Measurements from ENCODE around the gene ATRAID. TPM values are rescaled to one million over a fixed set of nuclear protein-coding genes. Genes with fewer than 3 reads are reported as not detected.
A peak's percentile ranks its signal among the peaks of the same experiment; 100 is the strongest.

ATRAID gene
- total RNA-seq, 2 donors from 2014 or later: 101 to 140 TPM

GRCh38 chr2:27264753-27265535, 53.1 kb downstream of the ATRAID start:
- Mint-ChIP-seq H3K4me1 (peaks cover 14% of the 10 kb centered on the region), H3K4me3 (peak overlapping the region; percentile 55), H3K9me3 (no peaks in the 10 kb centered on the region), H3K27me3 (ENCODE audit: insufficient read depth) (peaks cover 25% of the 10 kb centered on the region), H3K36me3 (ENCODE audit: low read depth) (no peaks in the 10 kb centered on the region), H3K27ac (no peak overlapping the region)
- DNase-seq: peak; percentile 95
- WGBS, 2 experiments (ENCODE audit: insufficient coverage in 1 of 2, insufficient read length in 1 of 2): 6 to 11% methylated on average over 29 to 56 of the region's 56 CpGs
- H3K9me3 ChIP-seq (ENCODE audit: control insufficient read depth, low read length): no peaks in the 10 kb centered on the region
- peak overlapping the region; percentile 78 for H3K4me3 ChIP-seq (ENCODE audit: low read length)
- H3K27me3 ChIP-seq (ENCODE audit: control insufficient read depth, insufficient read depth, low read length, poor library complexity, severe bottlenecking): peaks cover 74% of the 10 kb centered on the region
- TF ChIP-seq CTCF (conservative IDR thresholded peaks at IDR 0.05): peak; percentile 88
- H3K36me3 ChIP-seq (ENCODE audit: control insufficient read depth, insufficient read depth, low read length): no peaks in the 10 kb centered on the region
- H3K9ac ChIP-seq (ENCODE audit: extremely low read depth, low read length, poor library complexity, severe bottlenecking): no peak overlapping the region
- no peak overlapping the region for H3K27ac ChIP-seq (ENCODE audit: low read depth, low read length)
- H3K4me1 ChIP-seq (ENCODE audit: control insufficient read depth, insufficient read depth, low read length): no peaks in the 10 kb centered on the region

- H3K9me3 Mint-ChIP-seq: no peaks in the 10 kb centered on the region
- H3K27me3 ChIP-seq (ENCODE audit: control insufficient read depth, insufficient read depth, low read length, poor library complexity, severe bottlenecking): peaks cover 68% of the 10 kb centered on the region
These were observed 53.7 kb downstream of the ATRAID start for GRCh38 chr2:27265536-27265870.

More at GRCh38 chr2:27265536-27265870, 53.7 kb downstream of the ATRAID start:
- no peak for TF ChIP-seq CTCF (conservative IDR thresholded peaks at IDR 0.05)
- H3K27ac Mint-ChIP-seq: no peak overlapping the region
- DNase-seq: no peak
- peaks cover 20% of the 10 kb centered on the region for H3K27me3 Mint-ChIP-seq (ENCODE audit: insufficient read depth)
- H3K4me3 Mint-ChIP-seq: peak overlapping the region; percentile 55
- no peaks in the 10 kb centered on the region for H3K4me1 ChIP-seq (ENCODE audit: control insufficient read depth, insufficient read depth, low read length)
- H3K36me3 Mint-ChIP-seq (ENCODE audit: low read depth): no peaks in the 10 kb centered on the region
- no peak overlapping the region for H3K9ac ChIP-seq (ENCODE audit: extremely low read depth, low read length, poor library complexity, severe bottlenecking)
- no peak overlapping the region for H3K4me3 ChIP-seq (ENCODE audit: low read length)
- no peaks in the 10 kb centered on the region for H3K9me3 ChIP-seq (ENCODE audit: control insufficient read depth, low read length)
- no peak overlapping the region for H3K27ac ChIP-seq (ENCODE audit: low read depth, low read length)
- H3K36me3 ChIP-seq (ENCODE audit: control insufficient read depth, insufficient read depth, low read length): no peaks in the 10 kb centered on the region
- peaks cover 15% of the 10 kb centered on the region for H3K4me1 Mint-ChIP-seq

Other genes starting within 250 kb of the ATRAID start
- gene MAPRE3, start 241.4 kb upstream of the ATRAID start, total RNA-seq: 1 to 10 TPM; 3.2 to 4.4 TPM
- 10 to 100 TPM; 52.7 to 63.7 TPM for gene TMEM214, start 179.1 kb upstream of the ATRAID start, total RNA-seq
- gene AGBL5, start 160.4 kb upstream of the ATRAID start, total RNA-seq: 10 to 100 TPM; 56.9 to 76.1 TPM
- 100 to 1,000 TPM; 290 to 311 TPM for gene OST4, start 140.4 kb upstream of the ATRAID start, total RNA-seq
- 1 to 10 TPM; 1.9 to 2.1 TPM for gene EMILIN1, start 133.4 kb upstream of the ATRAID start, total RNA-seq
- gene KHK, start 125.3 kb upstream of the ATRAID start, total RNA-seq: 1 to 10 TPM; 3.3 to 3.9 TPM
- gene CGREF1, start 92.9 kb upstream of the ATRAID start, total RNA-seq: under 1 TPM; 0.20 to 0.33 TPM
- gene ABHD1, start 88.2 kb upstream of the ATRAID start, total RNA-seq: 1 to 10 TPM in 1 of 2 donors, under 1 TPM in 1; 0.29 to 1.0 TPM
- gene PREB, start 77.4 kb upstream of the ATRAID start, total RNA-seq: 10 to 100 TPM; 50.5 to 53.5 TPM
- gene PRR30, start 72.6 kb upstream of the ATRAID start, total RNA-seq: not detected
- not detected for gene TCF23, start 63.0 kb upstream of the ATRAID start, total RNA-seq
- gene SLC5A6, start 227 bp downstream of the ATRAID start, total RNA-seq: 100 to 1,000 TPM; 115 to 125 TPM
- gene CAD, start 5.3 kb downstream of the ATRAID start, total RNA-seq: 100 to 1,000 TPM; 120 to 127 TPM
- 1 to 10 TPM; 1.5 to 2.8 TPM for gene SLC30A3, start 51.0 kb downstream of the ATRAID start, total RNA-seq
- gene DNAJC5G, start 63.4 kb downstream of the ATRAID start, total RNA-seq: under 1 TPM in 1 of 2 donors, not detected in 1; 0.49 TPM
- 1 to 10 TPM in 1 of 2 donors, under 1 TPM in 1; 0.86 to 2.2 TPM for gene TRIM54, start 70.4 kb downstream of the ATRAID start, total RNA-seq
- gene UCN, start 96.4 kb downstream of the ATRAID start, total RNA-seq: under 1 TPM; 0.59 to 0.75 TPM
- gene MPV17, start 111.1 kb downstream of the ATRAID start, total RNA-seq: 10 to 100 TPM; 46.6 to 59.6 TPM
- gene GTF3C2, start 144.7 kb downstream of the ATRAID start, total RNA-seq: 100 to 1,000 TPM; 105 to 120 TPM
- gene EIF2B4, start 158.3 kb downstream of the ATRAID start, total RNA-seq: 10 to 100 TPM; 56.7 to 58.6 TPM
- 10 to 100 TPM; 81.2 to 92.6 TPM for gene SNX17, start 158.6 kb downstream of the ATRAID start, total RNA-seq
- 10 to 100 TPM; 30.7 to 32.5 TPM for gene ZNF513, start 168.7 kb downstream of the ATRAID start, total RNA-seq
- 100 to 1,000 TPM; 124 to 125 TPM for gene PPM1G, start 197.6 kb downstream of the ATRAID start, total RNA-seq
- gene NRBP1, start 216.6 kb downstream of the ATRAID start, total RNA-seq: 100 to 1,000 TPM; 141 to 153 TPM
- 10 to 100 TPM; 27.0 to 29.7 TPM for gene KRTCAP3, start 230.3 kb downstream of the ATRAID start, total RNA-seq

Measured in endodermal cell (in vitro differentiated cells).